ENCODE measurements around the gene SDHAF3.
"Not testable (repeated sequence)": the region's sequence is repeated elsewhere in the genome, so short reads cannot be mapped to it uniquely, and the experiment has no call there.

The SDHAF3 gene

GRCh38 chr7:97117372-97118188 is at the start of gene SDHAF3:
Gene SDHAF3, plus strand, starts transcription at chr7:97117698. Its CDS starts 26 bp downstream, at chr7:97117724.
- DNase-seq = peak; percentile 96

GRCh38 chr7:97072025-97072424 is 45.5 kb upstream of the SDHAF3 start:
- DNase-seq = not testable (repeated sequence)

GRCh38 chr7:97075928-97076327 is 41.6 kb upstream of the SDHAF3 start:
- no peak for DNase-seq

GRCh38 chr7:97078023-97078969 is 39.2 kb upstream of the SDHAF3 start:
- DNase-seq = no peak

GRCh38 chr7:97079300-97079699 is 38.2 kb upstream of the SDHAF3 start:
- DNase-seq = no peak

GRCh38 chr7:97081521-97082300 is 35.8 kb upstream of the SDHAF3 start:
- no peak for DNase-seq

GRCh38 chr7:97088364-97088763 is 29.1 kb upstream of the SDHAF3 start:
- no peak for DNase-seq

- no peak for DNase-seq
These were observed 27.7 kb upstream of the SDHAF3 start for GRCh38 chr7:97089771-97090170.

GRCh38 chr7:97090761-97091353 is 26.6 kb upstream of the SDHAF3 start:
- no peak for DNase-seq

- DNase-seq = peak; percentile 33
These were observed 23.1 kb upstream of the SDHAF3 start for GRCh38 chr7:97094284-97094930.

- no peak for DNase-seq
These were observed 21.5 kb upstream of the SDHAF3 start for GRCh38 chr7:97096037-97096436.

- no peak for DNase-seq
These were observed 20.8 kb upstream of the SDHAF3 start for GRCh38 chr7:97096661-97097060.

GRCh38 chr7:97104719-97105238 is 12.7 kb upstream of the SDHAF3 start:
- DNase-seq = peak; percentile 76

GRCh38 chr7:97107192-97107800 is 10.2 kb upstream of the SDHAF3 start:
- no peak for DNase-seq

- DNase-seq = no peak
These were observed 1.2 kb upstream of the SDHAF3 start for GRCh38 chr7:97116308-97116707.

- no peak for DNase-seq
These were observed 495 bp upstream of the SDHAF3 start for GRCh38 chr7:97117035-97117371.

- DNase-seq = no peak
These were observed 914 bp downstream of the SDHAF3 start for GRCh38 chr7:97118306-97118917.

- DNase-seq = no peak
These were observed 2.2 kb downstream of the SDHAF3 start for GRCh38 chr7:97119747-97120146.

- no peak for DNase-seq
These were observed 3.4 kb downstream of the SDHAF3 start for GRCh38 chr7:97120713-97121457.

GRCh38 chr7:97123115-97123514 is 5.6 kb downstream of the SDHAF3 start:
- DNase-seq = not testable (repeated sequence)

All from NCI-H1105 treated with DMSO at 0.1 percent for 48 hours (cell line).